ENCODE data around the gene CCNY.
A peak's percentile ranks its signal among the peaks of the same experiment; 100 is the strongest.

CCNY gene

GRCh38 chr10:35453855-35454532 lies 117.7 kb downstream of the CCNY start:
- no peak for DNase-seq (ENCODE audit: low spot score)

DNA sequence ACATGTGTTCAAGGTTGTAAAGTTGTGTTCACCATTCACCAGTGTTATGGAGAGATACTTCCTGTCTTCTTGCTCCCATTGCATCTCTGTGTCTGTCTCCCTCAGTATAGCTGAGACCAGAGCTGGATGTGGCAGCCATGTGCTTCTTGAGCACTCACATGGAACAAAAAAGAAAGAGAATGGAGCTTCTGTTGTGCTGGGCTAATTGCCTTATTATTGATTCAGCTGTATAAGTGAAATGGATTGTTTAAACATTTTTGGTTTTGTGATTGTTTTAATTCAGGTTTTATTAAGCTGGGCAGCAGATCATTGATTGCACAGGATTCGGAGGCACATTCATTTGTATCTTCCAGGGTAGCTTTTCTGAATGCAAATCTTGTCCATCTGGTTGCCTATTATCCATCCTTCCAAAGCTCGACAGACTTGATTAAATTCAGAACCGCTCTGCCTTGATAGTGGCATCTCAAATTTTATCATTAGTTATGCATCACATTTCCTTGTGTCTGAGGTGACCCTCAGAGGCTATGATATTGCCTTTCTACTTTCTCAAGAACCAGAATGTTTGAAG lies 119.9 kb downstream of the CCNY start:
- no peak for DNase-seq (ENCODE audit: low spot score)

GRCh38 chr10:35456784-35457183 lies 120.5 kb downstream of the CCNY start:
- DNase-seq (ENCODE audit: low spot score) = no peak

DNA sequence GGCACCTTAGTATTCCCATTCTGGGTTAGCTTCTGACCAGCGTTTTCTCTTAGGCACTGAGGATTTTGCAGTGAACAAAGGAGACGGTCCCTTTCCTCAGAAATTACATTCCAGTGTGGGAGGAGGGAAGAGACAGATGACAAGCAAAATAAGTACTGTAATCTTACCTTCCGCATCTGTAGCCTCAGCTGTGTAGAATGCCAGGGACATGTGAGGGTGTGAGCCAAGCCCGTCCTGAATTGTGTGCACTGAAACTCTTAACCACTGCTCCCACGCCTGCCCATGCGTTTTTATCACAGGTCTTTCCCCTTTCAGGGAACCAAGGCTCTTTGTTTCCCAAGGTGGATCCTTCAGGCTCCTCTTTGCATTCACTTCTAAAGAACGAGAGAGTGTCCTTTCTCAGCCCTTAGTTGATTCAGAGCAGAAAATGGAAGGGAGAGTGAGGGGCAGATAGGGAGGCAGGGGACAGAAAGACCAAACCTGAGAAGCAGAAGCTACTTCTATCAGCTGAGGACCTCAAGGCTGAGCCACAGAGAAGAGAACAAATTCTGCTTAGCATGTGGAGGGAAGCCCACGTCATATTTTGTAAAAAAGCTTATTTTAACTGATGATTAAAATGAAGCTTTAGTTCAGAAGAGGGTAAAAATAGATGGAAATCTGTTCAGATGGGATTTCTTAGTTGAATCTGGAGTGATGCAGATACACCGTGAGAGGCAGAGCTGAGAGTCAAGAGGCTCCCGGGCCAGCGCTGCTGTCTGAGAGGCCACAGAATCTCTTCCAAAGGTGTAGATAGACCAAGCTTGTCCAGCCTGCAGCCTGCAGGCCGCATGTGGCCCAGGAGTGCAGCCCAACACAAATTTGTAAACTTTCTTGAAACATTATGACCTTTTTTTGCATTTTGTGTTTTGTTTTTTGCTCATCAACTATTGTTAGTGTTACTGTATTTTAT lies 122.5 kb downstream of the CCNY start:
- no peak for DNase-seq (ENCODE audit: low spot score)

DNA sequence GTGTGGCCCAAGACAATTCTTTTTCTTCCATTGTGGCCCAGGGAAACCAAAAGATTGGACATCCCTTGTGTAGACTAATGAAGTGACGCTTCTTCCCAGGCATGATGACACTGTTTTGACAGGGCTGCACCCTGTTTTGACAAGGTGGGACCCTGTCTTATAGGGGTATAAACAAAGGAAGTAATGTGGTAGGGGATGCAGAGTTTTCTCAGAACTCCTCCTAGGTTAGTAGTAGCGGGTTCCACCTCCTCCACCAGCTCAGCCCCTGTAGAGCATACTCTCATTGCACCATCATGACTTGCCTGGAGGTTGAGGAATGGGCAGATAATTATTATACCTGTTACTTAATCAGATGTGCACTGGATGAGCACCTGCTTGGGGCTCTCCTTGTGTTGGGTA lies 123.1 kb downstream of the CCNY start:
- no peak for DNase-seq (ENCODE audit: low spot score)

DNA sequence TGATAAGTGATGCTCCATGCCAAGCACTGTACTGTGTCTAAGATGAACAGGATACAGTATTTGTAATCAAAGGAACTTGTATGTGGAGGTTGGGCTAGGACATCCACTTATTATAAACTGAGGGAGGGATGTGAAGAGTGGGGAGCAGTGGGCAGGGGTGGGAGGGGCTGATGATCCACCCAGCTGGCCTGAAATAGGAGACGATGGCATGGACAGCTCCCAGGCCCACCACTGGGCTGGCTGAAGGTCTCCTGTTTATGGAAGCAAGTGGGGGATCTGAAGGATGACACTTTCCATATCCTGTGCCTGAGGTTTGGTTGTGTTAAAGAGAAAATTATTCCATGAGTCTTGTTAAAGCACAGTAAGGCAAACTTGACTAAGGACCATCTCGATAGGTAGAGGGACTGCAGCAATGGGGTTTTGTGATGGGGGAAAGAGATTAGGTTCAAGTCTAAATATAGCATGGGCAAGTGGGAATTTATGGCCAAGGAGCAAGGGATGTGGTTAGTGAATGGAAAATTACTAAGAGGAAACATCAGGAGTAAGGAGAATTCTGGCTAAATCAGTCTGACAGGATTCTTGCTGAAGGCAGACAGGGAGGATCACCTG lies 124.6 kb downstream of the CCNY start:
- DNase-seq (ENCODE audit: low spot score) = no peak

GRCh38 chr10:35462491-35462934 lies 126.2 kb downstream of the CCNY start:
- no peak for DNase-seq (ENCODE audit: low spot score)

DNA sequence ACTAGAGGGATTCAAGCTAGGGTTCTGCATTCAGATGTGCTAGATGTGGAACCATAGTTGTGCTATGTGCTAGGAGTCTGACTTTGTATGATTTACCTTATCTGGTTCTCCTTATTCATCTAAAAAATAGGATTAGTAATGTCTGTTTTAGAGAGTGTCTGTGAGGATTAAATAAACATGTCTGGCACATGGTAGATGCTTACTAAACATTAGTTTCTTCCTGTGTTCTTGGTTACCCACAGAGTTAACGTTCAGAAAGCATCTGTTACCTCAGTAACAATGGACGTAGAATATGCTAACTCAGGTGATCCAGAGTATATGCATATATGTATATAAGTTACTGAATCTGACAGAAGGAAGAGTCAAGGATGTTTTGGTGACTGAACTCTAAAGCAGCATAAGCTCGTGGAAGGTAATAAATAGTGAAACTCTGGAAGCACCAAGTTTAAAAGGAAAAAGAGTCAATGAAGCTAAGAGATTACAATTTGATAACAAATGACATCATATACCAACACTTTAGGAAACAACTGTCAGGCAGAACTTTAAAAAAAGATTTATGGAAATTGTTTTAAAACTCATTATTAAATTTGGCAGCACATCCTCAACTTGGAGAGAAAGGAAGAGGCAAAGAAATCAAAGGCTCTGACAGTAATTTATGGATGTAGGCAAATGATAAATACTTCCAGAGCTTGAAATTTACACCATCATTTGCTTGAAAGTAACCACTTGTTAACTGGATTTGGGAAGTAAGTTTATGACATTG lies 127.0 kb downstream of the CCNY start:
- DNase-seq (ENCODE audit: low spot score) = no peak

- DNase-seq (ENCODE audit: low spot score) = no peak
Observed at GRCh38 chr10:35463878-35464277, 127.6 kb downstream of the CCNY start.

GRCh38 chr10:35464825-35465456 lies 128.6 kb downstream of the CCNY start:
- no peak for DNase-seq (ENCODE audit: low spot score)

DNA sequence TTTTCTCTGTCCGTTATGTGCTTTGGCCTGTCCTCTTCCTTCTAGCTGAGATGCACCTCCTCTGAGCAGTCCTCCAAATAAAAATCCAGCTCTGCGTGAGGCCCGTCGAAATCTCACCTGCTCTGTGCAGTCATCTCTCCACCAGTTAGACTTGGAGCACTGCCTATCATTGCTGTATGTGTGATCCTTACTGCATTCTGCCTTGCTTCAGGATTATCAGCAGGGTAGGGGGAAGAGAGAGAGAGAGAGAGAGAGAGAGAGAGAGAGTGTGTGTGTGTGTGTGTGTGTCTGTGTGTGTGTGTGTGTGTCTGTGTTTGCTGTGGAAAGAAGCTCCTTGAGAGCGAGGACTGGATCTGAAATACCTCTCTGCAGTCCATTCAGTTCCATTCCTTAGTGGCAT lies 129.4 kb downstream of the CCNY start:
- no peak for DNase-seq (ENCODE audit: low spot score)

- DNase-seq (ENCODE audit: low spot score) = no peak
Observed at GRCh38 chr10:35466170-35466569, 129.9 kb downstream of the CCNY start.

- no peak for DNase-seq (ENCODE audit: low spot score)
Observed at GRCh38 chr10:35466661-35467060, 130.4 kb downstream of the CCNY start.

DNA sequence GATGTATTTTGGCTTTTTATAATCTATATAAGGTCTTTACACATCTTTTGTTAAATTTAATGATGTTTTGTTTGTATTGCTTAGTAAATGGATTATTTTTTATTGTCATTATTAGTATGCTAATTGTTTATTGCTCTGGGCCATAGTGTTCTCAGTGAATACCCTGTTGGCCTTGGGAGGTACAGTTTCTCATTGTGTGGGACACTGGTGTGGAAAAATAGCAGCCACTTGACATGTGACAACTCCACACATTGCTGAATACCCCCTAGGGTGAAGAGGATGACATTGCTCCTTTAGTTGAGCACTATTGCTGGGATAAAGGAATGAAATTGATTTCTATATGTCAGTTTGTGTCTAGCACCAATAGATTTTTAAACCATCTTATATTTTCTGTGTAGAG lies 130.9 kb downstream of the CCNY start:
- no peak for DNase-seq (ENCODE audit: low spot score)

GRCh38 chr10:35470248-35470924 lies 134.1 kb downstream of the CCNY start:
- peak; percentile 74 for DNase-seq (ENCODE audit: low spot score)

DNA sequence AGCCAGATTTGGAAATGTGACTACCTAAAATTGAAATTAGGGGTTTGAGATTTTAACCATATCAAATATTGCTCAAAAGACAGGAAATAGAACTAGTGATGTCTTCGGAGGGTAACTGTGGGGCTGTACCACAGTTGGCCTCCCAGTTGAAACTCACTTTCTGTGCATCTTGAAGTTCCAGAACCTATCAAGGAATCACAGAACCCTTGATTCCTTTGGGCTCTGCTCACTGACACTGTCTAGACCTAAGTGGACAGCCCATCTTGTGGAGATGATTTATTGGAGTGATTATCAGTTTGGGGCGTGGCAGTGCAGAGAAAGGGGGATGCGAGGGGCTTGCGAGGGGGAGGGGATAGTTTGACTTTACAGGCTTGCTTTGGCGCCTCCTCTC lies 134.6 kb downstream of the CCNY start:
- no peak for DNase-seq (ENCODE audit: low spot score)

DNA sequence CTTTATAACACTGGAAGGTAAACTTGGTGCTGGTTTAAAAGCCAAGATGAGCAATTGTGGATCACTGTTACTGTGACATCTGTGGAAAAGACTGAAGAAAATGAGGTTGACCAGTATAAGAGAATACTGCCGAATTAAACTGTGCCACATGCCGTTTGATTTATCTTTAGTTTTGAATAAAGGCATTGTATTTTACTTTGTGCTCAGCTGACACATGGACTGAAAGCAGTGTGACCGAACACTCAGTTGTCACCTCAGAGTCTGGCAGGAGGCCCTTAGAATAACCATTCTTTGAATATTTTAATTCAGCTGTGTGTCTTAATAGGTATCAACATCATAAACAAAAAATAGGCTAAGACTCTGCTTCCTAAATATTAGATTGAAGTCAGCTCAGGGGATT lies 135.1 kb downstream of the CCNY start:
- no peak for DNase-seq (ENCODE audit: low spot score)

DNA sequence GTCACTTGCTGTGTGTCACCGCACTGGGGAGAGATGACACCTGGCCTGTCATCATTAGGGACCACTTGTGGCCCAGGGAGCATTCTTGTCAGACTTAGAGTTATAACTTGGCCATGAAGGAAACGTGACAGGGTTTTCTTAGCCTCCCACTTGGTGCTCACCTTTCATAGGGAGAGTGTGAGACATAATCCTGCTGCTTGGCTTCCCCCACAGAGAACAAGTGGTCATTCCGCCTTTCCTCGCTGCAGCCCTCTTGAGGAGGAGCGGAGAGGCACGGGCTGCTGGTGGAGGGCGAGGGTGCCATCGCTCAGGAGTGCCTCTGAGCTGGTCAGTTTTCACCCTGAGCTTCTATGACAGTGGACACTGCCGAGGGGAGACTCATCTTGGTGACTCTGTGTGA lies 143.8 kb downstream of the CCNY start:
- DNase-seq (ENCODE audit: low spot score) = no peak

DNA sequence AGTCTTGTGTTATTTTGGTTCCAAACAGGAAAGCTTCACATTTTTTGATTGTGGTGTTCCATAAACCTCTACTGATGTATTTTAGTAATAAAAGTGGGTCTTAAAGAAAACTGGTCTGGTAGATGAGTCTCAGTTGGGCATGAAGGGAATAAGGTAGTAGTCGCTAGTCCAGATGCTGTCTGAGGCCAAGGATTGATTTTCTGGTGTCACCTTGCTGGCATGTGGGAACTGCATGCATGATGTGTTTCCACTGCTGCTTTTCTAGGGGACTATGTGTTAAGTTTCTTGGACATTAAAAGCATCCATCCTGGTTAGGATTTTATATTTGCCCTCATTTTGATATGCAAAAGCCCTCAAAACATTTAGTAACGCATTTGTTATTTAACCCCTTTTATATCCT lies 145.1 kb downstream of the CCNY start:
- DNase-seq (ENCODE audit: low spot score) = no peak

DNA sequence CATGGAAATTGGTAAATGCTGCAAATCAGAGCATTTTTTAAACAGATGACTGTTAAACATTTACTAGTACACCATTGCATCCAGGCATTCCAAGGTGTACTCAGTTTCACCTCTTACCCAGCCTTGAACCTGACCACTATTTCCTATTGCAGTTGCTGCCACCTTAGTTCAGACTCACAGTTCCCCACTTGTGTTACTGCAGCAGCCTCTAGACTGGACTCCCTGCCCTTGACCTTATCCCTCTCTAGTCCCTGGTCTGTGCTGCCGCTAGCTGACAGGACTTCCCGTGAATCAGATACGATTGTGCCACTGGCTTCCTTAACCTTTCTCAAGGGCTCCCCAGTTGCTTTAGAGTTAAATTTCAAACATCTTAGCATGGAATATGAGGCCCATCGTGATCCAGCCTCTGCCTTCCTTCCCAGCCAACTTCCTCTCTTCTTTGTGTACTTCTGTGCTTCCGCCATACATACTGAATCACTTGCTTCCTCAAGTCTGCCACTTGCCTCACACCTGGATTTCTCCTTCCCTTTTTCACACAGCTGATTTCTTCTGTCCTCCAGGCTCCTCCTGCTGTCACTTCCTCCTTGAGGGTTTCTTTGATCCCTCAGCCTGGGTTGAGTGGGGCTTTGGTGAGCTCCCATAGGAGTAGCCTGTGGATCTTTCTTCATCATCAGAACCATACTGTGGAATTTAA lies 150.1 kb downstream of the CCNY start:
- no peak for DNase-seq (ENCODE audit: low spot score)

All from D341Med (cell line).